CD4-positive, alpha-beta memory T cell (primary cell): ENCODE measurements around the gene MYO1D. TPM values are rescaled to one million over a fixed set of nuclear protein-coding genes. Genes with fewer than 3 reads are reported as not detected.

ENCODE experiments used
- CTCF ChIA-PET: fragments of 350-600 bp; sonication (Branson Sonifier 250); formaldehyde crosslinking; loops from one replicate; lab custom pipeline; 2021; ENCODE audit warnings: inconsistent platforms; ENCODE audit not compliant: partially characterized antibody; lab: Charles Lee
- POLR2A ChIA-PET: fragments of 350-600 bp; sonication (Branson Sonifier 250); formaldehyde crosslinking; loops from one replicate; lab custom pipeline; 2021; ENCODE audit not compliant: partially characterized antibody; lab: Charles Lee
- DNase-seq, 5 donors: peaks; one replicate each; pipeline versions ENCODE4 v3.0.0 to v3.0.0-alpha.2; 2020 to 2022; ENCODE audit warnings: mixed read lengths in 1 of 5
- H3K27ac ChIP-seq: one replicate; pipeline ENCODE4 v1.7.0; 2013; ENCODE audit warnings: low read depth, low read length
- H3K27me3 ChIP-seq: 2 replicates; pipeline ENCODE4 v1.7.0; 2013; ENCODE audit warnings: mild to moderate bottlenecking, low read length, moderate library complexity; ENCODE audit not compliant: insufficient read depth
- H3K36me3 ChIP-seq: 2 replicates; pipeline ENCODE4 v1.7.0; 2013; ENCODE audit warnings: mild to moderate bottlenecking, low read length, moderate library complexity; ENCODE audit not compliant: insufficient read depth
- H3K4me1 ChIP-seq: 2 replicates; pipeline ENCODE4 v1.7.0; 2013; ENCODE audit warnings: mild to moderate bottlenecking, low read length, moderate library complexity; ENCODE audit not compliant: insufficient read depth
- H3K4me3 ChIP-seq, 2 donors: one replicate each; pipeline ENCODE4 v1.7.0; 2013; ENCODE audit warnings: low read length in 2 of 2, mild to moderate bottlenecking in 1 of 2
- H3K9me3 ChIP-seq, 2 donors: one replicate each; pipeline ENCODE4 v1.7.0; 2013; ENCODE audit warnings: low read length in 2 of 2, control low read depth in 1 of 2; ENCODE audit not compliant: control insufficient read depth in 1 of 2
- H3K27ac Mint-ChIP-seq, 7 donors: one replicate each; pipeline ENCODE4 v1.8.0; 2020 to 2021; ENCODE audit warnings: mixed read lengths in 7 of 7, mild to moderate bottlenecking in 6 of 7, inconsistent platforms in 3 of 7, moderate library complexity in 3 of 7
- H3K27me3 Mint-ChIP-seq, 2 donors: one replicate each; pipeline ENCODE4 v1.8.0; 2020 to 2021; ENCODE audit warnings: mixed read lengths in 2 of 2
- H3K36me3 Mint-ChIP-seq, 2 donors: one replicate each; pipeline ENCODE4 v1.8.0; 2020 to 2021; ENCODE audit warnings: mixed read lengths in 2 of 2, inconsistent platforms in 1 of 2, mild to moderate bottlenecking in 1 of 2
- H3K4me1 Mint-ChIP-seq, 4 donors: one replicate each; pipeline ENCODE4 v1.8.0; 2020 to 2021; ENCODE audit warnings: mixed read lengths in 4 of 4, mild to moderate bottlenecking in 1 of 4
- H3K4me3 Mint-ChIP-seq, 8 donors: one replicate each; pipeline ENCODE4 v1.8.0; 2020 to 2021; ENCODE audit warnings: mixed read lengths in 8 of 8, mild to moderate bottlenecking in 7 of 8, moderate library complexity in 6 of 8, inconsistent platforms in 3 of 8
- H3K9me3 Mint-ChIP-seq, 8 donors: one replicate each; pipeline ENCODE4 v1.8.0; 2020 to 2021; ENCODE audit warnings: mixed read lengths in 8 of 8, mild to moderate bottlenecking in 5 of 8, inconsistent platforms in 3 of 8, moderate library complexity in 1 of 8
- intact Hi-C: fragments of 100-400 bp; cut with micrococcal nuclease; formaldehyde crosslinking; loops from one replicate; pipeline ENCODE4 v1.15.1; 2023
- polyA plus RNA-seq, 2 donors: library from polyadenylated mRNA; unstranded; fragments of 300-500 nt; fragmentation: Illumina TruSeq; gene quantifications; one replicate each; pipeline ENCODE4 v1.2.3, GENCODE V29; 2021
- total RNA-seq, 2 experiments: library from RNA; stranded (reverse); gene quantifications; one replicate each; pipeline ENCODE4 v1.2.3, GENCODE V29; 2021

MYO1D gene
- total and polyA plus RNA-seq, 4 experiments from 2014 or later: 2.0 to 12.7 (median 10.5) TPM

GRCh38 chr17:32565401-32565800, 311.5 kb downstream of the MYO1D start:
- no peaks in the 10 kb centered on the region for H3K4me1 ChIP-seq
- H3K9me3 ChIP-seq: no peaks in the 10 kb centered on the region
- H3K36me3 ChIP-seq: no peaks in the 10 kb centered on the region
- Mint-ChIP-seq H3K36me3 (peaks cover 0 to 11% of the 10 kb centered on the region in 2 donors), H3K27ac (peak overlapping the region in 1 of 7 donors; percentile 50), H3K9me3 (no peaks in the 10 kb centered on the region), H3K4me3 (no peak overlapping the region), H3K27me3 (no peaks in the 10 kb centered on the region), H3K4me1 (peaks cover 0 to 6% (median 5%) of the 10 kb centered on the region in 4 donors)
- no peaks in the 10 kb centered on the region for H3K27me3 ChIP-seq
- no peak overlapping the region for H3K4me3 ChIP-seq
- ChIA-PET POLR2A (no interaction called here), CTCF (interaction anchor here (0.8 to 1.4 kb wide), 3 partner anchors 103 to 121 kb away, joined by 3 to 5 read pairs (median 3); partner anchors contain the start of gene PSMD11)
- no peak for DNase-seq
- no peak overlapping the region for H3K27ac ChIP-seq
- intact Hi-C loops: no loop called here

DNA sequence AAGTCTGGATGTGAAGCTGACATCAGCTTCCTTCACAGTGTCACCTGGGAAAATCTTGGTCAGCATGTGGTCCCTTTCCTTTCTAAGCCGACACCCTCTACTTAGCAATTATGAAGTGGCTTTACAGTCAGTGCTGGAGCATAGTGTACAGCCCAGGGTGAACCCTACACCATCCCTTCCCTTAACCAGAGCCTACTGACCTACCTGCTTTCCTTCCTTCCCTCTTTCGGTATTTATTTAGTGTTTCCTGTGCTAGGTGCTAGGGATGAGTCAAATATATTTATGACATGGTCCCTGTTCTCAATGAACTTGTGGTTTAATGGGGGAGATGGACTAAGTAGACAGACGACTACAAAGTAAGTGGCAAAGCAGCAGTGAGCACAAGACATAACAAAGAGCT, 312.6 kb downstream of the MYO1D start:
- no peaks in the 10 kb centered on the region for H3K9me3 ChIP-seq
- ChIA-PET POLR2A (no interaction called here), CTCF (interaction anchor here (1.2 to 1.4 kb wide), 2 partner anchors 103 to 120 kb away, joined by 3 to 5 read pairs; partner anchors contain the start of gene PSMD11)
- Mint-ChIP-seq H3K27me3 (no peaks in the 10 kb centered on the region), H3K4me3 (no peak overlapping the region), H3K4me1 (peaks cover 0 to 3% (median 1%) of the 10 kb centered on the region in 4 donors), H3K27ac (no peak overlapping the region), H3K36me3 (peaks cover 0 to 11% of the 10 kb centered on the region in 2 donors), H3K9me3 (no peaks in the 10 kb centered on the region)
- H3K4me3 ChIP-seq: no peak overlapping the region
- H3K27me3 ChIP-seq: no peaks in the 10 kb centered on the region
- intact Hi-C loops: no loop called here
- H3K36me3 ChIP-seq: no peaks in the 10 kb centered on the region
- H3K4me1 ChIP-seq: peaks cover under 1% of the 10 kb centered on the region
- no peak overlapping the region for H3K27ac ChIP-seq
- no peak for DNase-seq

DNA sequence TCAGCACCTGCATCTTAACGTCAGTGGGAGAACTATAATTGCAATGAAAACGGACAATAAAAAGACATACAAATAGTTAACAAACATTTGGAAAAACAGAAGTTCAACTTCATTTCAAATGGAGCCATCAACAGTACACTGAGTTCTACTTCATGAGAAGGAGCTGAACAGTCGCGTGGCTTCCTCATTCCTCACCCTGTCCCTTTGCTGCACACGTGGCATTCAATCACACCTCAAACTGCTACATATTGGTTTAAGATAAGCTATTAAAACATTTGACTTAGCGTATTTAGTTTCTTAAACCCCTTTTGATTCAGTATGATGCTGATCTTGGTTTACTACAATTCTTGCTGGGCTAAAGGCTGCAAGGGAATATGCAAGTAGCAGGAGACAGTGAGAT, 313.3 kb downstream of the MYO1D start:
- Histone ChIP-seq H3K36me3 (no peaks in the 10 kb centered on the region), H3K9me3 (no peaks in the 10 kb centered on the region), H3K27ac (no peak overlapping the region), H3K27me3 (no peaks in the 10 kb centered on the region), H3K4me3 (no peak overlapping the region), H3K4me1 (peaks cover 8% of the 10 kb centered on the region)
- no peaks in the 10 kb centered on the region for H3K27me3 Mint-ChIP-seq
- peaks cover 2 to 10% (median 6%) of the 10 kb centered on the region in 4 donors for H3K4me1 Mint-ChIP-seq
- H3K36me3 Mint-ChIP-seq: peaks cover 0 to 11% of the 10 kb centered on the region in 2 donors
- no peak overlapping the region for H3K4me3 Mint-ChIP-seq
- intact Hi-C loops: no loop called here
- no peaks in the 10 kb centered on the region for H3K9me3 Mint-ChIP-seq
- ChIA-PET POLR2A (no interaction called here), CTCF (no interaction called here)
- H3K27ac Mint-ChIP-seq: no peak overlapping the region
- DNase-seq: no peak

DNA sequence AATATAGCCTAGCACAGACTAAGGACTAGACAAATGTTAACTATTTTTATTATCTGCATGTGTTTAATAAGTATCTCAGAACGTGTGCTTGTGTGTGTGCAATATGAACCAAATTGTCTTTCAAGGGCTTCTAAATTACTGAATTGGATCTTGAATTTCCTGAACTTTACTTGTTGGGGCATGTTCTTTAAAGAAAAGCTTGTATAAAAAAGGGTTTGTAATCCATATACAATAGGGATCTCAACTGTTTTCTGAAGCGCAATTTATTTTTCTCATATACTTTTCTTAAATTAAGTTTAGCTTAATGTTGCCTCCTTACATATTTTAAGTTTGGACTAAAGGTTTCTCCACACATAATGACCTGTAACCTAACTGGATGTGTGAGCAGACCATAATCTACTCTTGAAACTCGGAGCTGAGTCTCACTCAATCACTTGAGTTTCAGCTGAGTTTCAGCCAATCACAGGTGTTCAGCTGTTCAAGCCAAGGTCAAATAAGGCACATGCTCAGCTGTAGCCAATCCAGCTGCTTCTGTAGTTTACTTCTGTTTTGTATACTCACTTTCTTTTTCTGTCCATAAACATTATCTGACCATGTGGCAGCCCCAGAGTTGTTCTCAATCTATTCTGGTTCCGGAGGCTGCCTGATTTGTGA, 317.8 kb downstream of the MYO1D start:
- Mint-ChIP-seq H3K27ac (peak overlapping the region in 2 of 7 donors; percentile 36 to 58), H3K4me1 (peaks cover 7 to 34% (median 17%) of the 10 kb centered on the region in 4 donors), H3K27me3 (no peaks in the 10 kb centered on the region), H3K9me3 (no peaks in the 10 kb centered on the region), H3K36me3 (no peaks in the 10 kb centered on the region), H3K4me3 (peak overlapping the region in 3 of 8 donors; percentile 4 to 70 (median 62))
- ChIA-PET POLR2A (no interaction called here), CTCF (interaction anchor here (1.6 kb wide), 1 partner anchor 75 kb away, joined by 4 read pairs; no protein-coding TSS in a partner anchor)
- H3K27me3 ChIP-seq: no peaks in the 10 kb centered on the region
- H3K4me3 ChIP-seq: no peak overlapping the region
- H3K36me3 ChIP-seq: no peaks in the 10 kb centered on the region
- no peak overlapping the region for H3K27ac ChIP-seq
- intact Hi-C loops: no loop called here
- no peak for DNase-seq
- peaks cover 22% of the 10 kb centered on the region for H3K4me1 ChIP-seq
- no peaks in the 10 kb centered on the region for H3K9me3 ChIP-seq

DNA sequence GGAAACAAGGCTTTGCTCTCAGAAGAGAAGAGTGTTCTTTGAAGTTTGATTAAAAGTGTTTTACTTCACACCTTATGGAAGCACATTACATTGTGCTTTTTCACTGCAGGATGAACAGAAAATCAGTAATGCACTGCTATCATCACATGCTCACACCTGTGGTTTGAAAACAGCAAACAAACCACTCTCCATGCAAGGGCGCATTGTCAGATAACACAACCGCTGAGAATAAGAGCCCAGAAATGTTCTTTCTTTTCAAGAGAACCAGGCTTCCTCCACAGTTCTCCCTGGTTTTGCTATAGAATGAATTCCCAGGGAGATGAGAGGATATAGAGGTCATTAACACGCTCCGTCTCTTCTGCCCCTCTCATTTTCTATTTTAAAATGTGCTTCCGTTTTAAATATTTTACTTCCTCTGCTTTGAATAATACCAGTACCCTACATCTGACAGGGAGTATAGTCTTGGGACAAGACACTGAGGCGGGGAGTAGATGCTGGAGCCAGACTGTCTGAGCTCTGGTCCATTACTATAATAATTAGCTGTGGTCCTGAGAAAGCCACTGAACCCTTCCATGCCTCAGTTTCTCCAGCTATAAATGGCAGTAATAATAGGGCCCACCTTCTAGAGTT, 318.5 kb downstream of the MYO1D start:
- Mint-ChIP-seq H3K27me3 (no peaks in the 10 kb centered on the region), H3K27ac (peak overlapping the region in 5 of 7 donors; percentile 2 to 60 (median 52)), H3K9me3 (no peaks in the 10 kb centered on the region), H3K4me1 (peaks cover 12 to 41% (median 23%) of the 10 kb centered on the region in 4 donors), H3K36me3 (no peaks in the 10 kb centered on the region), H3K4me3 (peak overlapping the region; percentile 9 to 72 (median 62))
- ChIA-PET POLR2A (no interaction called here), CTCF (interaction anchor here (1.6 kb wide), 1 partner anchor 74 kb away, joined by 4 read pairs; no protein-coding TSS in a partner anchor)
- intact Hi-C loops: no loop called here
- no peak overlapping the region for H3K27ac ChIP-seq
- no peak overlapping the region for H3K4me3 ChIP-seq
- H3K36me3 ChIP-seq: no peaks in the 10 kb centered on the region
- H3K9me3 ChIP-seq: no peaks in the 10 kb centered on the region
- H3K4me1 ChIP-seq: peaks cover 25% of the 10 kb centered on the region
- no peak for DNase-seq
- no peaks in the 10 kb centered on the region for H3K27me3 ChIP-seq

GRCh38 chr17:32555611-32556310, 321.2 kb downstream of the MYO1D start:
- Histone ChIP-seq H3K36me3 (no peaks in the 10 kb centered on the region), H3K27ac (no peak overlapping the region), H3K4me1 (peaks cover 40% of the 10 kb centered on the region), H3K4me3 (no peak overlapping the region), H3K27me3 (no peaks in the 10 kb centered on the region), H3K9me3 (no peaks in the 10 kb centered on the region)
- intact Hi-C loops: no loop called here
- no peak for DNase-seq
- peaks cover 26 to 64% (median 40%) of the 10 kb centered on the region in 4 donors for H3K4me1 Mint-ChIP-seq
- no peak overlapping the region for H3K4me3 Mint-ChIP-seq
- no peaks in the 10 kb centered on the region for H3K36me3 Mint-ChIP-seq
- H3K27me3 Mint-ChIP-seq: no peaks in the 10 kb centered on the region
- no peaks in the 10 kb centered on the region for H3K9me3 Mint-ChIP-seq
- ChIA-PET POLR2A (interaction anchor here (0.9 kb wide), 1 partner anchor 69 kb away, joined by 3 read pairs; the partner anchor contains the start of gene CDK5R1), CTCF (no interaction called here)
- peak overlapping the region in 2 of 7 donors; percentile 48 to 61 for H3K27ac Mint-ChIP-seq

DNA sequence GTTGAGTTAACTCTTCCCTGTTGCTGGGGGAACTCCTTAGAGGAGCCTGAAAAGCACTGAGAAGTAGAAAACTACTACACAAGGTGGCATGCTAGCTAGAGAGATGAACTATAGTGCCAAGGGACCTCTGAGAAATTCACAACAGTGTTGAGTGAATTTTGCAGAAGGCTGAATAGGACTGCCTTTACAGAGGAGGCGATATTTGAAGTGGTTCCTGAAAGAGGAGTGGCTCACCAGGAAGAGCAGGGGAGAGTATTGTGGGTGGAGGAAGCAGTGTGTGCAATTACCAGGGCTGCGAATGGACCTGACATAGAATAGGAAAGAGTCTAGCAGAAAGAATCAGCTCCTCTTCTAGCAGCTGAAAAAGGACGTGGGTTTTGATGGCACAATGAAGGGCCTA, 323.8 kb downstream of the MYO1D start:
- POLR2A ChIA-PET: no interaction called here
- peak overlapping the region in 2 of 8 donors; percentile 45 to 63 for H3K4me3 Mint-ChIP-seq
- Histone ChIP-seq H3K9me3 (no peaks in the 10 kb centered on the region), H3K27ac (no peak overlapping the region), H3K4me1 (peaks cover 31% of the 10 kb centered on the region), H3K27me3 (no peaks in the 10 kb centered on the region), H3K36me3 (no peaks in the 10 kb centered on the region), H3K4me3 (no peak overlapping the region)
- intact Hi-C loops: no loop called here
- no peaks in the 10 kb centered on the region for H3K36me3 Mint-ChIP-seq
- peaks cover 21 to 51% (median 34%) of the 10 kb centered on the region in 4 donors for H3K4me1 Mint-ChIP-seq
- peak overlapping the region in 2 of 7 donors; percentile 79 to 83 for H3K27ac Mint-ChIP-seq
- no peaks in the 10 kb centered on the region for H3K9me3 Mint-ChIP-seq
- CTCF ChIA-PET: interaction anchor here (0.6 kb wide), 1 partner anchor 37 kb away, joined by 3 read pairs; no protein-coding TSS in a partner anchor
- no peak for DNase-seq
- H3K27me3 Mint-ChIP-seq: no peaks in the 10 kb centered on the region
